Mammary epithelial cell (primary cell): Measurements from ENCODE around the gene ARFIP1.

ENCODE experiments used
- CTCF ChIP-seq, 2 donors: IDR thresholded peaks in 1 of 2; conservative IDR thresholded peaks in 1 of 2; 2 replicates each; pipeline ENCODE4 v1.5.1; 2011 to 2012; ENCODE audit warnings: inconsistent platforms in 2 of 2, low read length in 2 of 2, mild to moderate bottlenecking in 2 of 2, control low read depth in 1 of 2, low read depth in 1 of 2; ENCODE audit not compliant: insufficient read depth in 1 of 2; ENCODE audit errors: extremely low read depth in 1 of 2
- EZH2 ChIP-seq: IDR thresholded peaks from 2 replicates; pipeline ENCODE4 v1.6.1; 2012; ENCODE audit warnings: low read length, inconsistent platforms, borderline replicate concordance

GRCh38 chr4:152850377-152850776 is 70.6 kb downstream of the ARFIP1 start:
- TF ChIP-seq CTCF (conservative IDR thresholded peaks at IDR 0.05 in 1 of 2, IDR thresholded peaks at IDR 0.05 in 1 of 2; ENCODE audit: extremely low read depth in 1 of 2, insufficient read depth in 1 of 2, low read depth in 1 of 2, low read length in 2 of 2) (no peak), EZH2 (no peak)
